Measurements from ENCODE around the gene SLC4A7.

DNA sequence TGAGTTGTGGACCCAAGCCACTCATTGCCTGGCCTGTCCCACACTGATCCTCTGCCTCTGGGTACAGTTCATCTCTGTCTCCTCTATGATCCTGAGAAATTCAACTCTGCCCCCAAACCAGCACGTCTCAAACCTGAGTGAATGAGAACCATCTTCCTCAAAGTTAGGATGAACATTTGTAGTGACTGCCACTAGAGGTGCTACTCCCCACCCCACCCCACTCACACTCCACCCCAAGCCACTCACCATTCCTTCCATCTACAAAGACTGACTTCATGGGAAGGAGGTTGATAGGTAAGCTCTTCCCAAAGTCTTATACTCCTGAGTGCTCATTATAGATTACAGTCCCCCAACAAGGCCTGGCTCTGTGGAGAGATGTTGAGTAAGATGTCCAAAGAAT lies 158.8 kb downstream of the SLC4A7 start:
- TF ChIP-seq, protein P1, sequence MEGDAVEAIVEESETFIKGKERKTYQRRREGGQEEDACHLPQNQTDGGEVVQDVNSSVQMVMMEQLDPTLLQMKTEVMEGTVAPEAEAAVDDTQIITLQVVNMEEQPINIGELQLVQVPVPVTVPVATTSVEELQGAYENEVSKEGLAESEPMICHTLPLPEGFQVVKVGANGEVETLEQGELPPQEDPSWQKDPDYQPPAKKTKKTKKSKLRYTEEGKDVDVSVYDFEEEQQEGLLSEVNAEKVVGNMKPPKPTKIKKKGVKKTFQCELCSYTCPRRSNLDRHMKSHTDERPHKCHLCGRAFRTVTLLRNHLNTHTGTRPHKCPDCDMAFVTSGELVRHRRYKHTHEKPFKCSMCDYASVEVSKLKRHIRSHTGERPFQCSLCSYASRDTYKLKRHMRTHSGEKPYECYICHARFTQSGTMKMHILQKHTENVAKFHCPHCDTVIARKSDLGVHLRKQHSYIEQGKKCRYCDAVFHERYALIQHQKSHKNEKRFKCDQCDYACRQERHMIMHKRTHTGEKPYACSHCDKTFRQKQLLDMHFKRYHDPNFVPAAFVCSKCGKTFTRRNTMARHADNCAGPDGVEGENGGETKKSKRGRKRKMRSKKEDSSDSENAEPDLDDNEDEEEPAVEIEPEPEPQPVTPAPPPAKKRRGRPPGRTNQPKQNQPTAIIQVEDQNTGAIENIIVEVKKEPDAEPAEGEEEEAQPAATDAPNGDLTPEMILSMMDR (IDR thresholded peaks at IDR 0.05) = no peak
- TF ChIP-seq POLR2A (IDR thresholded peaks at IDR 0.05) = no peak

All from lower leg skin (tissue), 3 donors.